GM19395 (cell line): ENCODE measurements around the gene DACH1.

Experiments used
- ATAC-seq: cut with Tn5 transposase; IDR thresholded peaks from one replicate; pipeline ENCODE4 v1.9.1; 2021; ENCODE audit warnings: mild to moderate bottlenecking, moderate library complexity; ENCODE audit not compliant: unreplicated experiment

Gene DACH1

GRCh38 chr13:71714802-71715375, 152.1 kb downstream of the DACH1 start:
- no peak for ATAC-seq

DNA sequence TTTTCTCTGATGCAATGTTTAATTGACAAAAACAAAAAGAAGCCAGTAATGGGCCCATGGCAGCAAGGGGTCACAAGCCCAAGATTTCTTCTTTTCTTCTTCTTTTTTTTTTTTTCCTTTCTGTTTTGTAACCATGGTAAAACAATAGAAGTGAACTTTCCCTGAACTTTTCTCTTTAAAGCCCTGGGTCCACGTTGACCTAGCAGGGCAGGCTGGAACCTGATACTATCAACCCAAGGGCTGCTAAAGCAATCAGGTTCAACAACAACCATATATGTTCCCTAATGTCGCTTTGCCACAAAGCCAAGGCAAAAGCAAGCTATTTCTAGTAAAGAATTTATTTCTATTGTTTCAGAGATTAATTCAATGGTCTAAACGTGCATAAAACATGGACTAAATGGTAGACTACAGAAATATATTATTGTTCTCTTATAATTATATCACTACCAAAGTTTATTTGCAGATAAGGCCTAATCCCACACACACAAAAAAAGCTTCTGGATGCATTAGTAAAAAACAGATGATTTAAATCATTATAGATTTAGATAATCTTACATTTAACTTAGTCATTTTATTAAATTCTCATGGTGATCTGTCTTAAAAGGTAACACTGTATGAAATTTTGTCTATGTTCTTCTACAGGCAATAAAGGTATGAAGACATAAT, 153.9 kb downstream of the DACH1 start:
- ATAC-seq = no peak

- ATAC-seq = no peak
Observed at GRCh38 chr13:71704656-71705055, 162.3 kb downstream of the DACH1 start.

GRCh38 chr13:71703138-71703537, 163.9 kb downstream of the DACH1 start:
- ATAC-seq = no peak

DNA sequence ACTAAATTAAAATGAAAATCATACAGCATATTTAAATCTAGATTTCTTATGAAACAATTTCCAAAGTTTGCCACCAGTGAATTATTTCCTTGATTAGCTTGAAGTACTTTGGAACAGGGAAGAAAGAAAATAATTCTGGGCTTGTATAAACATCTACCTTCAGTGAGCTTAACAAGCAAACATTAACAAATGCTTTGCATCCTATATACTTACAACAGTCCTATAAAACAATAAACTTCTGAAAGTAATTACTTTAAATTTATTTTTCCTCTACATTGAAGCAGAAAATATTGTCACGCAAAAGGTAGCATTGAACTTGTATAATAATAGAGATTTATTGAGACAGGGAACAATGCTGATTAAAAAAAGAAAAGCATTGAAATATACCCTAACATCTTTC, 164.8 kb downstream of the DACH1 start:
- no peak for ATAC-seq

- no peak for ATAC-seq
Observed at GRCh38 chr13:71701741-71702140, 165.3 kb downstream of the DACH1 start.

GRCh38 chr13:71699342-71699741, 167.7 kb downstream of the DACH1 start:
- no peak for ATAC-seq

DNA sequence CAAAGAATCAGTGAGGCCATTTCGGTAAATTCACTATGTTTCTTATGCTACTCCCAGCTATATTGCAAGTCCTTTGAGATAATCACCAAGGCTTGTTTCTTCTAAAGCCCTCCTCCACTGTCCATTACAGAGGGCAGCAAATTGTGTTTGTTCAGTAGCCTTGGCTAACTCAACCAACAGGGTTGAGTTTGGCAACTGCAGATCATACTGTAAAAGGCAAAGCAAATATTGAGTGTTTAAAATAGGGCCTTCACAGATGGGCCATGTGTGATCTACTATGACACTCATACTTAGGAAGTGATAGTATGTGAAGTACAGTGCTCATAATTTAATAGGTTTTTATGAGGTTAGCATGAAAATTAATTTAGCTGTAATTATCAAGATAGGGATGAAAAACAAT, 171.3 kb downstream of the DACH1 start:
- no peak for ATAC-seq

DNA sequence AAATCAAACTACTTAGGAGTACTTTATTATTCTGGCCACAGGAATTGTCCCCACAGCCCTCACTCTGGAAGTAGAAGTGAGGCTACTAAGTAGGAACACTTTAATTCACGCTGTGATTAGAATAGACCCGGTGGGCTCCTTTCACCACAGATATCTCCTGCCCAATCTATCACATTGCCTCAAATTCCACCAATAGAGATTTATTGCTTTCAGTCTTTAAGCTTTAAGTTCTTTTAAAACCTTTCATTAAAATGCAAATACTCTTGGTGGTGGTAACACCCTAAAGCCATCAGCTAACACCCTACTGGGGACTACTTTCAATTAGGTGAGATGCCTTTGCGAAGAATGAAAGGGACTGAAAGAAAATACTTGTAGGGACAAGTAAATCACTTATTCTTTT, 181.9 kb downstream of the DACH1 start:
- no peak for ATAC-seq

- ATAC-seq = no peak
Observed at GRCh38 chr13:71681901-71682613, 184.9 kb downstream of the DACH1 start.

DNA sequence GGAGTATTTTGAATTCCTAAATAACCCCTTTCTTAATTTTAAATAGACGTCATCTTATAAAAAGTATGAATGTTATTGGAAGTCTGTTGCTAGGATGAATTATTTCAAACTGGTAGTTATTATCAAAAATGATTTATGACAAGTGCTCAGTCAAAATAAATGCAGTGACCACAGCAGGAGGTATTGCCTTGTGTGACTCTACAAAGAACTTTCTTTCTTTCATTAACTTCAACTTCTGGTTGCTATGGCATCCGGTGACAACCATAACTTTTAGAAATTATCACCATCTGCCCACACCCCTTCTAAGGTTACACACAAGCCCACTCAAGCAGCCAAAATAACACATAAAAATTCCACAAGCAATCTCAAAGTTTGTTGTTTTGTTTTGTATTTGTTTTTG, 189.9 kb downstream of the DACH1 start:
- no peak for ATAC-seq

- ATAC-seq = no peak
Observed at GRCh38 chr13:71672512-71672911, 194.5 kb downstream of the DACH1 start.

GRCh38 chr13:71663431-71663830, 203.6 kb downstream of the DACH1 start:
- no peak for ATAC-seq

GRCh38 chr13:71661921-71662320, 205.1 kb downstream of the DACH1 start:
- no peak for ATAC-seq

- ATAC-seq = no peak
Observed at GRCh38 chr13:71659404-71659803, 207.6 kb downstream of the DACH1 start.

DNA sequence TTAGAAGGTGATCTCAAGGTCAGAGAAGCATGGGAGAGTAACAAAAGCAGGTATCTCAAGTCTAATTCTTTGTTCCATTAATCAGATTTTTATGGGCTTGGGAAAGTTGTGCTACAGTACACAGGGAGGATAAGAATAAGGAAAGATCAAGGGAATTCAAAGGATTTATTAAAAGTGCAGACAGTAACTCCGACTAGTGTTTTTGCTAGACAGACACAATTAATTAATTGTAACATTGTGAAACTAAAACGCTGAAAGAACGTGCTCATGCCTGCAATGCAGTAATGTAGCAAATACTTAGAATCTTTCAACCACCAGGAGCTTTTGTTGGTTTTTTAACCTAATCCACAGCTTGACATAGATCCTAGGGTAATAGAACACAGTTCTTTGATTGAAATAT, 221.5 kb downstream of the DACH1 start:
- ATAC-seq = no peak

- no peak for ATAC-seq
Observed at GRCh38 chr13:71644579-71644978, 222.4 kb downstream of the DACH1 start.

DNA sequence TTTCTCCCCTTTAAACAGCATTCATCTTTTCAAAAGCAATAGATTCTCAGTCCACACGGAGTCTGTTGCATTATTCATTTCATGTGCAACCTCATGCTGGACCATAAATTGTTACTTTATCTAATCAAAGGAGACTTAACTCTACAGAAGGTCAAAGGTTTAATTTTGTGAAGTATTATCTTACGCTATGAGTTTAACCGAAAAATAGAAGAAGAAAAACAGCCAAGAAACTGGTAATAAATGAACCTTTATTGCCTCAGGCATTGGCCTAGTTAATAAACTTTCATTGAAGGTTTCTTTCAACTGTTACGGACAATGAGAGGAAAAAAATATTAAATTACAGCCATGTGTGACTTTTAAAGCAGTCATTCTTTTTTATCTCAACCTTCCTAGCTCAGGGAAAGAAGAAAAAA, 223.6 kb downstream of the DACH1 start:
- ATAC-seq = no peak

DNA sequence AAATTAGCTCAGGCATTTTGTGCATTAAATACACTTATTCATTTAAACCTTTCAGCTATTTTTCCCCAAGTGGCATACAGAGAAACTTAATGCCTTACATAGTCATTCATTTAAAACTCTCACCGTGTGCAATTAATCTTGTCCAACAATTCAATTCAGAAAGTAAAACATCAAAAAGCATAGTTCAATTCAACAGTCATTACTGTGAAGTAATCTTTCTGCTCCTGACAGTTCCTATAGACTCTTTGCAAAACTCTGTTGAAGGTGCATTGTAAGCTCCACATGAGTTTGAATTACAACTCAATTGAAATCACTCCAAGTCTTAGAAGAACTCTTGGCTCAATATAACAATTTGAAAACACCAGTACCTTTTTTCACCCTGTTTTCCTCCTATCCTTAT, 228.3 kb downstream of the DACH1 start:
- no peak for ATAC-seq

DNA sequence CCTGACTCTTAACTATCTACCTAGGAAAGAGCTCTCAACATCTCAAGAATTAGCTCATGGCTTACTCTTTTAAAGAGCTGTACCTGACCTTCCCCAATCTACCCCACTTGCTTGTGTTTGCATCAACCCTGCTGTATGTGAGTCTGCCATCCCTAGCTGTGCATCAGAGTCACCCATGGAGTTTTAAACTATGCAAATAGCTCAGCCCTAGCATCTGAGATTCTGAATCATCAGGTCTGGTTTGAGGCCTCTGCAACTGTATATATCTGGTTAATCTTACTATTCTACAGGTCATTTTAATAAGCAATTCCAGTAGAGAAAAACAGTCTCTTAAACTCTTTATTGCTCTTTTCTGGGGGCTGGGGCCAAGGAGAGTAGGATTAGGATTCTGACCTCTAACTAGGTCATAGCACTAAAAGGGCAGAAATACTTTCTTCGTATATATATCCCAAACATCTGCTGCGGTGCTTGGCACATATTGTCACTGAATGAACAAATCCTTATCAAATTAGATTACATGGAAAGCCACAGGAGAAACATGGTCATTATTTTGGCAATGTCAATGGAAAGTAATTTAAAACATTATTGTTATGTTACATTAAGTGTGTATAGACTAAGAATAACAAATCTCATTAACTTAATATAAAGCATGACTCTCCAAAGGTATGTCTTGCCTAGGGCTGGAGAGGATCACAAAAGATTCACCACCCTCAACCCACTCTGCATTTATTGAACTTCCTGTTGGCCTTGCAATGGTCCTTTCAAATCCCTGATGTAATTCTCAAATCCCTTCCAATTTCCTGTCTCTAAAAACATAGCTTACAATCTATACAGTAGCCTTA, 232.2 kb downstream of the DACH1 start:
- no peak for ATAC-seq

- ATAC-seq = no peak
Observed at GRCh38 chr13:71634182-71634581, 232.8 kb downstream of the DACH1 start.
